ENCODE data around the gene RAX.

Gene RAX

DNA sequence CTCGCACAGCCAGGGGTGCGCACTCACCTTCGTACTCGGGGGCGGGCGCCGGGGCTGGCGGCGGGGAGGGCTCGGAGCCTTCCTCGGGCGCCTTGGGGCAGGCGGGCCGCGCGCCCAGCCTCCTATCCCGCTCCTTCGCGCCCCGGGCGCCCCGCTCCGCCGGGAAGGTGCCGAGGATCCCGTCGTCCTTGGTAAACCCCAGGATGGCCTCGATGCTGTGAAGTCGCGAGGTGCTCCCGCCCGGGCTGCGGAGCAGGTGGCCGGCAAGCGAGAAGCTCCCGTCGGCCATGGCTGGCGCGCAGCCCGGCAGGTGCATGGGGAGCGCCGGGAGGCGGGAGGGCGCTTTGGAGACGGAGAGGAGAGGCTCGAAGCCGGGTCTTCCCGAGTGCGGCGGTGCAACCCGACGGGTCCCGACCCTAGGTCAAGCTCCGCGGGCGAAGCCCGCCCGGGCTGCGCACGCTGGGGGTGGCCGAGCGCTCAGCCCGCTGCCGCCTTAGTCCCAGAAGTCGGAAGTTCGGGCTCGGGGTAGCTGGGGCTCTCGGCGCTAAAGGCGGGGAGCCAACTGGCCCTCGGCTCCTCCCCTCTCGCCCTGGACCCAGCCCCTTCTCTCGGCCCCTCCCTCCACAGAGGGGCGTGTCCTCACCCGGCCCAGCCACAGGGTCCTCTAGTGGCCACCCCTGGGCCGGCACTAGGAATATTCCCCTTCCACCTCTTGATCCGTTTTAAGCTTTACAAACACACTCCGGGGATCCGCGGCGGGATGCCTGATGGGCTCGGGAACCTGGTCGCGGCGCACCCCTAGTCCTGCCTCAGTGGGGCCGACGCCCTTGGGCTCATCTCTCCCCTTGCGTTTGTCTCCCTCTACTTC, at the start of gene RAX:
Gene RAX (minus strand): TSS at position 564 of the 868 bp plus-strand sequence. CDS start 248 bp downstream, at position 316.
- H3K4me3 ChIP-seq (ENCODE audit: low read length) = peak within 1 kb of the TSS; percentile 6; the same call in 1 of the 2 replicates
- no peak for TF ChIP-seq ZNF274 (IDR thresholded peaks at IDR 0.05; ENCODE audit: low read depth, low read length)

GRCh38 chr18:59318460-59319050, 45.3 kb upstream of the RAX start, which contains the start of gene CPLX4:
Gene CPLX4, minus strand, starts transcription at chr18:59318649. Its CDS starts 187 bp downstream, at chr18:59318462.
- no peak for TF ChIP-seq ZNF274 (IDR thresholded peaks at IDR 0.05; ENCODE audit: low read depth, low read length)
- no peak within 1 kb of the TSS for H3K4me3 ChIP-seq (ENCODE audit: low read length)

GRCh38 chr18:59311631-59312030, 38.4 kb upstream of the RAX start:
- TF ChIP-seq ZNF274 (IDR thresholded peaks at IDR 0.05; ENCODE audit: low read depth, low read length) = no peak
- no peak overlapping the region for H3K4me3 ChIP-seq (ENCODE audit: low read length)

DNA sequence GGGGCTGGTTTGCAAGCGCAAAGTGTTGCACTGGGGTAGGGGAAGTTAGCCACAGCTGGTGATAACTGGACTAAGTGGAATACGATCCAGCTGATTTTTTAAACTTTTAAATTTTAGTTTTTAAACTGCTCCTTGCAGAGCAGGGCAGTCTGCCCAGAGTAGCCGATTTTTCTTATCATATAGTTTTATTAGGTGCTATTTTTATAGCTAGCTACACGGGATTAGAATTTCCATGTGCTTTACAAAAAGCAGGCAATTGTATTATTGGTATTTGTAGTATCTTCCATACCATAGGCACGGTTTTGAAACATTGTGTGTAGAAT, 35.6 kb upstream of the RAX start:
- no peak overlapping the region for H3K4me3 ChIP-seq (ENCODE audit: low read length)
- no peak for TF ChIP-seq ZNF274 (IDR thresholded peaks at IDR 0.05; ENCODE audit: low read depth, low read length)

GRCh38 chr18:59308248-59308937, 35.1 kb upstream of the RAX start:
- TF ChIP-seq ZNF274 (IDR thresholded peaks at IDR 0.05; ENCODE audit: low read depth, low read length) = no peak
- no peak overlapping the region for H3K4me3 ChIP-seq (ENCODE audit: low read length)

GRCh38 chr18:59306640-59307039, 33.4 kb upstream of the RAX start:
- TF ChIP-seq ZNF274 (IDR thresholded peaks at IDR 0.05; ENCODE audit: low read depth, low read length) = no peak
- H3K4me3 ChIP-seq (ENCODE audit: low read length) = no peak overlapping the region

GRCh38 chr18:59305295-59305694, 32.0 kb upstream of the RAX start:
- H3K4me3 ChIP-seq (ENCODE audit: low read length) = no peak overlapping the region
- no peak for TF ChIP-seq ZNF274 (IDR thresholded peaks at IDR 0.05; ENCODE audit: low read depth, low read length)

DNA sequence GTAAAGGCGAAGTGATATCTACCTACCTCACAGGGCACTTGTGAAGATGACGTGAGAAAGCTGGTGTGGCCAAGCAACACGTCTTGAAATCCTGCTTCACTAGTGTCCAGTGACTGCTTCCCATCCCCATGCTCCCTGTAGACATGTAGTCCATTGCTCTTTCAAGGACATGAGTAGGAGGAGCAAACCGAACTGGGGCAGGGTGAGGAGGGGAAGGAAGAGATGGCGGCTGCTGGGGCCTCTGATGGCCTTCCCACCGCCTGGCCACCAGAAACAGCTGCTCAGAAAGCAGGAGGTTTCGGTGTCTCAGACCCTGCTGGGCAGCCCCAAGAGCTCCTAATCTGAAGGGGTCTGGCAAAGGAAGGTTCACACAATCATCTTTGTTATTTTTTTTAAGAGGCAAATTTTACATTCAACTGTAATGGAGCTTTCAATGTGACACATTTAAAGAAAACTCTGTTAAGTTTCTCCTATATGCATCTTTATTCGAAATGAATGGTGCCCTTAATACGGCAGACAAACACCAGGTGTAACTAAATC, 30.5 kb upstream of the RAX start:
- TF ChIP-seq ZNF274 (IDR thresholded peaks at IDR 0.05; ENCODE audit: low read depth, low read length) = no peak
- no peak overlapping the region for H3K4me3 ChIP-seq (ENCODE audit: low read length)

DNA sequence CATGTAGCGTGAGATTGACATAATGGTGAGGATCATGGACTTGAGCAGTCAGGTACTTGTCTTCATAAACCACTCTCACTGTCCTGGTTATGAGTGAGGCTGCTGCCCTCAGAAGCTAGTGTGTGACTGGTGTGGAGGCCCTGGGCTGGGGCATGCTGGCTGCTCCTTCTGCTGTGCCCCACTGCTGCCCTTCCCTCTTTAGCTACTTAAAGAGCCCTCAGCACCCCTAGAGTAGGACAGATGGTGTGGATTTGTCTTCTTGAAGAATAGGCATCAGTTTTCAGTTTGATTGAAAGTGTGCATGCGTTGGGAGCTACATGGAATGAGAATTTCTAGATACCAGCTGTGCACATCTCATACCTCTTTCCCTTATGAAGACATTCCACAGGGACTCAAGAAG, 29.8 kb upstream of the RAX start:
- TF ChIP-seq ZNF274 (IDR thresholded peaks at IDR 0.05; ENCODE audit: low read depth, low read length) = no peak
- H3K4me3 ChIP-seq (ENCODE audit: low read length) = no peak overlapping the region

DNA sequence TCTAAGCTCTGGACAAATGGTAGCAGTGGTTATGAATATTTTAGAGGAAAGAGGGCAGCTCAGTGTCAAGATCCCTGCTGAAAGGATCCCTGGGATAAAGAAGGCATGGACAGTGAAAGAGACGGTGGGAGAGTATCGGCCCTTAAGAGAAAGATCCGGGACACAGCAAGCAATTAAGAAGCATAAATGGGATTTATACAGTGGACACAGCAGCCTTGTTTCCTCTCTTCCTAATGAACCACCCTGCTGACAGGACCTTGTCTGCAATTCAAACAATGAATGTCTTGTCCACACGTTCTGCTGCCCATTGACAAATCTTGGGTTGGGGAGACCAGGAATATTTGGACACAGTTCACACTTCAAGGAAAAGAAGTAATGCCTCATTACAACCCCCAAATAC, 28.7 kb upstream of the RAX start:
- no peak for TF ChIP-seq ZNF274 (IDR thresholded peaks at IDR 0.05; ENCODE audit: low read depth, low read length)

DNA sequence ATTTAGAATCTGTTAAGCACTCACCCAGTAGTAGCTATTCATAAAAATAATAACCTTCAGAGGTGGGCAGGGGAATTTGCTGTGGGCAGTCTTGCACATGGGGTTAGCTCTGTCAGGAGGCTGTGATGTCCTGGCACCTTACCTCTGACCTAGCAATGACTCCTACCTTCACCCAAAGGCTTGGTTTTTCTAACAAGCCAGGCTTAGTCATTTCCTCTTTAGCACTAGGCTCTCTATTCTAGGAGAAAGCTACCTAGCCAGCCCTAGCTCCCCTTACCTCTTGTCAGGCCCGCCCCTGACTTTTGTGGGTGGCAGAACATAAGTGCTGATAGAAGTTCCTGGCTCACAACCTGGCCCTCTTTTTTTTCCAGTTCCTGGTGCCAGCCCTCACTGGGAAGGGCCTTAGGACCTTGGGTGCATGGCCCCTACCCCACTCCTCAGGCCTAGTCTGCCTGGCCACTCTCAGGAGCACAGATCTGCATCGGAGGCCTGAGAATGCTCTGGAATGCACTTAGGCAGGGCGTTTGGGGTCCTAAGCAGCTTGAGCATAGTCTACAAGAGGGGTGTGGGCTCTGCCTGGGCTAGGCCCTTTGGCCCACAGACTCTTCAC, 27.5 kb upstream of the RAX start:
- H3K4me3 ChIP-seq (ENCODE audit: low read length) = no peak overlapping the region
- no peak for TF ChIP-seq ZNF274 (IDR thresholded peaks at IDR 0.05; ENCODE audit: low read depth, low read length)

More for the DNA sequence above, 28.7 kb upstream of the RAX start:
- no peak overlapping the region for H3K4me3 ChIP-seq (ENCODE audit: low read length)

- TF ChIP-seq ZNF274 (IDR thresholded peaks at IDR 0.05; ENCODE audit: low read depth, low read length) = no peak
- no peak overlapping the region for H3K4me3 ChIP-seq (ENCODE audit: low read length)
Observed at GRCh38 chr18:59298871-59299270, 25.6 kb upstream of the RAX start.

DNA sequence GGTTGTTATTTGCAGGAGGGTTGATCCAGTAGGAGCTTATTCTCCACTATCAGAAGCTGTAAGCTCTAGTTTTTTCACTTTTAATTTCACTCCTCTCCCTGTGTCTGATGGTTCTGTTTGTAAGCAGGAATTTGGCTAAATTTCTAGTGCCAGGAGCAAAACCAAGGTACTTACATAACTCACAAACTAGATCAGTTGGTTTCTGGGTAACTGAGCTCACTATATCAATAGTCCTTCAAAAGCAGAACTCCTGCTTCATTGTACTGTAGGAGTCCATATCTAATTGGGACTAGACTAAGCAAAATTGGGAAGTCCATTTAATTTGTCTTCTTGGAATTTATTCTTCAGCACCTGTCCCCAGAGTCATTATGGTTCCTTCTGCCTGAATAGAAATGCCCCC, 20.1 kb upstream of the RAX start:
- no peak overlapping the region for H3K4me3 ChIP-seq (ENCODE audit: low read length)
- TF ChIP-seq ZNF274 (IDR thresholded peaks at IDR 0.05; ENCODE audit: low read depth, low read length) = no peak

DNA sequence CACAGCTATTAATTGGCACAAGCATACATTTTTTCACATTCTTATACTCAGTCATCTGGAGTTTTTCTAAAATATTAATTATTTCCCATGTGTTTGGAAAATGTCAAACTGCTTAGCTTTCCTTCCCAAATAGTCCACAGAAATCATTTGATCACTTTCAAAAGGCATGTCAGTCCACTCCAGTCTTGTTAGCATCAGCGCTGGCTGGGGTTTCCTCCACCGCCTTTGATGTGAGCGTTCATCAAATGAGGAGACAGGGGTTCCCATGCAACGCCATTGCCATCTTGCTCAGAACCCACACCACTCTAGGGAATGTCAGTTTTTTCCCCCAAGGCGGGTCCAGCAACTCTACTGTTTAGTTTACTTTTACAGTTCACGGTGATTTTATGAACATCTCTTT, 13.1 kb upstream of the RAX start:
- H3K4me3 ChIP-seq (ENCODE audit: low read length) = no peak overlapping the region

More for the DNA sequence above, 13.1 kb upstream of the RAX start:
- TF ChIP-seq ZNF274 (IDR thresholded peaks at IDR 0.05; ENCODE audit: low read depth, low read length) = no peak
